Stomach smooth muscle (tissue), 2 donors: ENCODE data around the gene GDPD3.

ENCODE experiments used
- H3K27ac ChIP-seq: one replicate; pipeline ENCODE4 v1.7.0; 2013; ENCODE audit warnings: mild to moderate bottlenecking, low read length, inconsistent platforms
- H3K27me3 ChIP-seq, 2 donors: one replicate each; pipeline ENCODE4 v1.7.0; 2013; ENCODE audit warnings: low read length in 2 of 2; ENCODE audit not compliant: insufficient read depth in 2 of 2, control insufficient read depth in 1 of 2
- H3K36me3 ChIP-seq, 2 donors: one replicate each; pipeline ENCODE4 v1.7.0; 2013; ENCODE audit warnings: low read length in 2 of 2; ENCODE audit not compliant: control insufficient read depth in 2 of 2, insufficient read depth in 2 of 2
- H3K4me1 ChIP-seq: one replicate; pipeline ENCODE4 v1.7.0; 2013; ENCODE audit warnings: low read length; ENCODE audit not compliant: control insufficient read depth, insufficient read depth
- H3K4me3 ChIP-seq, 2 donors: one replicate each; pipeline ENCODE4 v1.7.0; 2013; ENCODE audit warnings: low read length in 2 of 2
- H3K9ac ChIP-seq, 2 donors: one replicate each; pipeline ENCODE4 v1.7.0; 2013; ENCODE audit warnings: low read length in 2 of 2, mild to moderate bottlenecking in 1 of 2
- H3K9me3 ChIP-seq, 2 donors: one replicate each; pipeline ENCODE4 v1.7.0; 2013; ENCODE audit warnings: low read length in 2 of 2; ENCODE audit not compliant: control insufficient read depth in 2 of 2
- donor health status: healthy.
- donor health status: Pancreatic carcinoma.

The GDPD3 gene

GRCh38 chr16:30113711-30114333 lies 485 bp upstream of the GDPD3 start:
- H3K9ac ChIP-seq: no peak overlapping the region
- H3K4me3 ChIP-seq: no peak overlapping the region
- no peak overlapping the region for H3K27ac ChIP-seq
- H3K36me3 ChIP-seq: peaks cover 18 to 35% of the 10 kb centered on the region in 2 donors
- peaks cover 5% of the 10 kb centered on the region for H3K4me1 ChIP-seq
- no peaks in the 10 kb centered on the region for H3K9me3 ChIP-seq
- no peaks in the 10 kb centered on the region for H3K27me3 ChIP-seq

GRCh38 chr16:30112197-30113030 lies 923 bp downstream of the GDPD3 start:
- Histone ChIP-seq H3K27ac (no peak overlapping the region), H3K9me3 (no peaks in the 10 kb centered on the region), H3K4me1 (peaks cover 5% of the 10 kb centered on the region), H3K9ac (no peak overlapping the region), H3K4me3 (no peak overlapping the region), H3K36me3 (peaks cover 14 to 23% of the 10 kb centered on the region in 2 donors), H3K27me3 (no peaks in the 10 kb centered on the region)

- no peaks in the 10 kb centered on the region for H3K27me3 ChIP-seq
- no peak overlapping the region for H3K27ac ChIP-seq
- peaks cover 5% of the 10 kb centered on the region for H3K4me1 ChIP-seq
- no peak overlapping the region for H3K9ac ChIP-seq
- H3K4me3 ChIP-seq: no peak overlapping the region
- H3K9me3 ChIP-seq: no peaks in the 10 kb centered on the region
- H3K36me3 ChIP-seq: peaks cover 6 to 15% of the 10 kb centered on the region in 2 donors
Observed at GRCh38 chr16:30110661-30111060, 2.7 kb downstream of the GDPD3 start.

GRCh38 chr16:30108059-30108850 lies 5.1 kb downstream of the GDPD3 start:
- no peaks in the 10 kb centered on the region for H3K9me3 ChIP-seq
- no peak overlapping the region for H3K9ac ChIP-seq
- no peak overlapping the region for H3K27ac ChIP-seq
- no peaks in the 10 kb centered on the region for H3K27me3 ChIP-seq
- peaks cover 9 to 18% of the 10 kb centered on the region in 2 donors for H3K36me3 ChIP-seq
- H3K4me3 ChIP-seq: no peak overlapping the region
- H3K4me1 ChIP-seq: peaks cover 1% of the 10 kb centered on the region

GRCh38 chr16:30104492-30104891 lies 8.8 kb downstream of the GDPD3 start:
- H3K36me3 ChIP-seq: peaks cover 9 to 13% of the 10 kb centered on the region in 2 donors
- no peak overlapping the region for H3K27ac ChIP-seq
- H3K4me3 ChIP-seq: no peak overlapping the region

GRCh38 chr16:30104090-30104489 lies 9.2 kb downstream of the GDPD3 start:
- Histone ChIP-seq H3K4me3 (no peak overlapping the region), H3K9me3 (no peaks in the 10 kb centered on the region), H3K4me1 (no peaks in the 10 kb centered on the region), H3K27me3 (no peaks in the 10 kb centered on the region), H3K27ac (no peak overlapping the region), H3K36me3 (peaks cover 9 to 13% of the 10 kb centered on the region in 2 donors), H3K9ac (no peak overlapping the region)

More at GRCh38 chr16:30104492-30104891, 8.8 kb downstream of the GDPD3 start:
- no peaks in the 10 kb centered on the region for H3K9me3 ChIP-seq
- H3K27me3 ChIP-seq: no peaks in the 10 kb centered on the region
- no peaks in the 10 kb centered on the region for H3K4me1 ChIP-seq
- no peak overlapping the region for H3K9ac ChIP-seq

- peak overlapping the region; percentile 85 for H3K27ac ChIP-seq
- H3K4me3 ChIP-seq: peak overlapping the region in 1 of 2 donors; percentile 78
Observed at GRCh38 chr16:30096862-30097563, 16.3 kb downstream of the GDPD3 start.

GRCh38 chr16:30096105-30096861 lies 17.1 kb downstream of the GDPD3 start, which contains the start of gene YPEL3:
Gene YPEL3, minus strand, starts transcription at chr16:30096213. Its CDS starts 731 bp downstream, at chr16:30095482.
- H3K4me1 ChIP-seq: peaks cover 33% of the 10 kb centered on the region

More at GRCh38 chr16:30096862-30097563, 16.3 kb downstream of the GDPD3 start:
- no peaks in the 10 kb centered on the region for H3K9me3 ChIP-seq
- H3K9ac ChIP-seq: peak overlapping the region; percentile 85 to 86
- no peaks in the 10 kb centered on the region for H3K27me3 ChIP-seq
- H3K4me1 ChIP-seq: peaks cover 27% of the 10 kb centered on the region
- H3K36me3 ChIP-seq: peaks cover 6 to 12% of the 10 kb centered on the region in 2 donors

GRCh38 chr16:30095166-30096078 lies 17.9 kb downstream of the GDPD3 start:
- Histone ChIP-seq H3K4me1 (peaks cover 38% of the 10 kb centered on the region), H3K27ac (peak overlapping the region; percentile 88), H3K36me3 (peaks cover 6 to 12% of the 10 kb centered on the region in 2 donors), H3K27me3 (no peaks in the 10 kb centered on the region), H3K9ac (peak overlapping the region; percentile 87 to 90), H3K9me3 (no peaks in the 10 kb centered on the region), H3K4me3 (peak overlapping the region; percentile 90 to 95)

More at GRCh38 chr16:30096105-30096861, 17.1 kb downstream of the GDPD3 start, which contains the start of gene YPEL3:
- Histone ChIP-seq H3K36me3 (peaks cover 6 to 12% of the 10 kb centered on the region in 2 donors), H3K4me3 (peak within 1 kb of the TSS; percentile 90 to 95), H3K9ac (peak within 1 kb of the TSS; percentile 87 to 90), H3K9me3 (no peaks in the 10 kb centered on the region), H3K27me3 (no peaks in the 10 kb centered on the region), H3K27ac (peak within 1 kb of the TSS; percentile 88)
